ENCODE measurements around the gene PGGHG. TPM values are rescaled to one million over a fixed set of nuclear protein-coding genes. Genes with fewer than 3 reads are reported as not detected.

The PGGHG gene
- total and polyA plus RNA-seq, 7 donors, result 1.6 to 68.0 (median 13.0) TPM

GRCh38 chr11:253160-253885, 35.6 kb upstream of the PGGHG start:
- Histone ChIP-seq H3K27ac (no peak overlapping the region), H3K36me3 (peaks cover 9 to 57% (median 19%) of the 10 kb centered on the region in 4 donors), H3K4me1 (no peaks in the 10 kb centered on the region), H3K27me3 (no peaks in the 10 kb centered on the region), H3K9me3 (no peaks in the 10 kb centered on the region), H3K4me3 (no peak overlapping the region)
- intact Hi-C loops (cut with DNase I), result loop anchor here (5.0 kb wide), 3 partner anchors 34 to 104 kb away; partner anchors contain the start of gene PGGHG
- WGBS, 2 donors, result 79 to 83% methylated on average over 13 of the region's 13 CpGs
- TF ChIP-seq POLR2A (IDR thresholded peaks at IDR 0.05) (no peak), POLR2AphosphoS5 (IDR thresholded peaks at IDR 0.05) (no peak), EP300 (IDR thresholded peaks at IDR 0.05) (no peak), CTCF (IDR thresholded peaks at IDR 0.05) (no peak)
- no peak for DNase-seq

GRCh38 chr11:253886-254270, 35.0 kb upstream of the PGGHG start:
- no peaks in the 10 kb centered on the region for H3K9me3 ChIP-seq
- peaks cover 3 to 51% (median 14%) of the 10 kb centered on the region in 4 donors for H3K36me3 ChIP-seq
- no peaks in the 10 kb centered on the region for H3K4me1 ChIP-seq
- H3K27ac ChIP-seq, result no peak overlapping the region
- TF ChIP-seq POLR2A (IDR thresholded peaks at IDR 0.05) (no peak), EP300 (IDR thresholded peaks at IDR 0.05) (no peak), POLR2AphosphoS5 (IDR thresholded peaks at IDR 0.05) (no peak), CTCF (IDR thresholded peaks at IDR 0.05) (no peak)
- no peak for DNase-seq
- intact Hi-C loops (cut with DNase I), result loop anchor here (5.0 kb wide), 3 partner anchors 33 to 103 kb away; partner anchors contain the start of gene PGGHG
- no peak overlapping the region for H3K4me3 ChIP-seq
- 94% methylated on average over 5 of the region's 5 CpGs for WGBS, 2 donors
- H3K27me3 ChIP-seq, result no peaks in the 10 kb centered on the region

- intact Hi-C loops (cut with DNase I), result no loop called here
- Histone ChIP-seq H3K9me3 (no peaks in the 10 kb centered on the region), H3K27ac (no peak overlapping the region), H3K4me3 (no peak overlapping the region), H3K27me3 (no peaks in the 10 kb centered on the region), H3K36me3 (peaks cover 0 to 38% (median 10%) of the 10 kb centered on the region in 4 donors), H3K4me1 (no peaks in the 10 kb centered on the region)
- WGBS, 2 donors, result 63 to 82% methylated on average over 3 of the region's 3 CpGs
- TF ChIP-seq CTCF (IDR thresholded peaks at IDR 0.05), result no peak
- no peak for TF ChIP-seq POLR2AphosphoS5 (IDR thresholded peaks at IDR 0.05)
- no peak for DNase-seq
Measured at GRCh38 chr11:255176-255575, 33.8 kb upstream of the PGGHG start.

GRCh38 chr11:255816-256215, 33.1 kb upstream of the PGGHG start:
- no peaks in the 10 kb centered on the region for H3K9me3 ChIP-seq
- H3K27ac ChIP-seq, result no peak overlapping the region
- 95 to 98% methylated on average over 2 of the region's 2 CpGs for WGBS, 2 donors
- DNase-seq, result no peak
- TF ChIP-seq CTCF (IDR thresholded peaks at IDR 0.05) (no peak), POLR2A (IDR thresholded peaks at IDR 0.05) (no peak), EP300 (IDR thresholded peaks at IDR 0.05) (no peak), POLR2AphosphoS5 (IDR thresholded peaks at IDR 0.05) (no peak)
- H3K27me3 ChIP-seq, result no peaks in the 10 kb centered on the region
- no peak overlapping the region for H3K4me3 ChIP-seq
- intact Hi-C loops (cut with DNase I), result no loop called here
- peaks cover 0 to 32% (median 10%) of the 10 kb centered on the region in 4 donors for H3K36me3 ChIP-seq
- H3K4me1 ChIP-seq, result no peaks in the 10 kb centered on the region

Data from sigmoid colon (tissue), 7 donors.